NK-92 (cell line): ENCODE data around the gene CEMP1.
"Not testable (repeated sequence)": the region's sequence is repeated elsewhere in the genome, so short reads cannot be mapped to it uniquely, and the experiment has no call there.

ENCODE experiments used
- DNase-seq: peaks from one replicate; lab custom pipeline; 2025; ENCODE audit not compliant: unreplicated experiment; lab: John Stamatoyannopoulos, UW

Gene CEMP1

GRCh38 chr16:2531371-2531695 lies at the start of gene CEMP1:
CEMP1 (minus strand) TSS chr16:2531408; CDS start chr16:2531073, 335 bp downstream.
- DNase-seq: no peak

- DNase-seq: not testable (repeated sequence)
Measured at GRCh38 chr16:2580818-2581217, 49.6 kb upstream of the CEMP1 start.

GRCh38 chr16:2580143-2580542 lies 48.9 kb upstream of the CEMP1 start:
- DNase-seq: not testable (repeated sequence)

GRCh38 chr16:2578905-2579304 lies 47.7 kb upstream of the CEMP1 start:
- not testable (repeated sequence) for DNase-seq

GRCh38 chr16:2577044-2577443 lies 45.8 kb upstream of the CEMP1 start:
- DNase-seq: not testable (repeated sequence)

GRCh38 chr16:2575839-2576238 lies 44.6 kb upstream of the CEMP1 start:
- not testable (repeated sequence) for DNase-seq

GRCh38 chr16:2572704-2573103 lies 41.5 kb upstream of the CEMP1 start:
- not testable (repeated sequence) for DNase-seq

GRCh38 chr16:2568573-2568972 lies 37.4 kb upstream of the CEMP1 start:
- not testable (repeated sequence) for DNase-seq

GRCh38 chr16:2567506-2567905 lies 36.3 kb upstream of the CEMP1 start:
- DNase-seq: not testable (repeated sequence)

- DNase-seq: not testable (repeated sequence)
Measured at GRCh38 chr16:2560798-2561133, 29.6 kb upstream of the CEMP1 start.

GRCh38 chr16:2560131-2560797 lies 29.1 kb upstream of the CEMP1 start:
- DNase-seq: not testable (repeated sequence)

GRCh38 chr16:2557150-2557549 lies 25.9 kb upstream of the CEMP1 start:
- DNase-seq: not testable (repeated sequence)

- DNase-seq: not testable (repeated sequence)
Measured at GRCh38 chr16:2554709-2555425, 23.7 kb upstream of the CEMP1 start.

GRCh38 chr16:2551420-2551889 lies 20.2 kb upstream of the CEMP1 start:
- DNase-seq: not testable (repeated sequence)

GRCh38 chr16:2550283-2550878 lies 19.2 kb upstream of the CEMP1 start:
- not testable (repeated sequence) for DNase-seq

- not testable (repeated sequence) for DNase-seq
Measured at GRCh38 chr16:2543771-2544170, 12.6 kb upstream of the CEMP1 start.

- DNase-seq: not testable (repeated sequence)
Measured at GRCh38 chr16:2541409-2541808, 10.2 kb upstream of the CEMP1 start.

GRCh38 chr16:2540912-2541311 lies 9.7 kb upstream of the CEMP1 start:
- DNase-seq: not testable (repeated sequence)

GRCh38 chr16:2539845-2540458 lies 8.7 kb upstream of the CEMP1 start:
- not testable (repeated sequence) for DNase-seq

- not testable (repeated sequence) for DNase-seq
Measured at GRCh38 chr16:2539192-2539844, 8.1 kb upstream of the CEMP1 start.
